HTR-8/SVneo (cell line): ENCODE data around the gene CCDC154.

Source experiments
- DNase-seq: peaks from one replicate; pipeline ENCODE4 v3.0.0; 2011; ENCODE audit warnings: low spot score, mixed read lengths; ENCODE audit not compliant: insufficient read length
- FAIRE-seq: peaks from 2 replicates; lab custom pipeline; 2011; peaks lifted over from hg19 to GRCh38; lab: Jason Lieb, UNC

The CCDC154 gene

GRCh38 chr16:1427473-1428461 lies 16.6 kb downstream of the CCDC154 start:
- FAIRE-seq (no peak), DNase-seq (no peak)

GRCh38 chr16:1426734-1427471 lies 17.5 kb downstream of the CCDC154 start:
- FAIRE-seq = no peak
- DNase-seq = no peak

- DNase-seq (no peak), FAIRE-seq (no peak)
Measured at GRCh38 chr16:1425616-1426370, 18.6 kb downstream of the CCDC154 start.

- DNase-seq = no peak
- no peak for FAIRE-seq
Measured at GRCh38 chr16:1424028-1424427, 20.3 kb downstream of the CCDC154 start.

- DNase-seq = no peak
- no peak for FAIRE-seq
Measured at GRCh38 chr16:1422076-1422475, 22.3 kb downstream of the CCDC154 start.

GRCh38 chr16:1420111-1420539 lies 24.2 kb downstream of the CCDC154 start:
- FAIRE-seq (no peak), DNase-seq (no peak)

GRCh38 chr16:1416521-1416941 lies 27.8 kb downstream of the CCDC154 start:
- FAIRE-seq (no peak), DNase-seq (no peak)

- DNase-seq (peak; percentile 70), FAIRE-seq (no peak)
Measured at GRCh38 chr16:1414532-1415260, 29.7 kb downstream of the CCDC154 start, which contains the start of gene UNKL. Gene UNKL, minus strand, starts transcription at chr16:1414704. Its CDS starts 13 bp downstream, at chr16:1414691.

GRCh38 chr16:1413684-1414531 lies 30.4 kb downstream of the CCDC154 start:
- peak; percentile 56 for DNase-seq

GRCh38 chr16:1412847-1413246 lies 31.5 kb downstream of the CCDC154 start:
- DNase-seq = no peak
- FAIRE-seq = no peak

More at GRCh38 chr16:1413684-1414531, 30.4 kb downstream of the CCDC154 start:
- no peak for FAIRE-seq

- peak; percentile 90 for DNase-seq
- FAIRE-seq = peak; percentile 96
Measured at GRCh38 chr16:1408171-1408837, 36.1 kb downstream of the CCDC154 start.

- DNase-seq = no peak
- FAIRE-seq = no peak
Measured at GRCh38 chr16:1407753-1408152, 36.6 kb downstream of the CCDC154 start.

GRCh38 chr16:1403733-1404132 lies 40.6 kb downstream of the CCDC154 start:
- DNase-seq = no peak
- no peak for FAIRE-seq

- DNase-seq (no peak), FAIRE-seq (no peak)
Measured at GRCh38 chr16:1403036-1403435, 41.3 kb downstream of the CCDC154 start.

GRCh38 chr16:1401758-1402154 lies 42.6 kb downstream of the CCDC154 start:
- DNase-seq = no peak

GRCh38 chr16:1401061-1401757 lies 43.1 kb downstream of the CCDC154 start:
- FAIRE-seq = no peak
- DNase-seq = no peak

More at GRCh38 chr16:1401758-1402154, 42.6 kb downstream of the CCDC154 start:
- no peak for FAIRE-seq

- DNase-seq (no peak), FAIRE-seq (no peak)
Measured at GRCh38 chr16:1398826-1399581, 45.4 kb downstream of the CCDC154 start.
